HEK293T (cell line): ENCODE data around the gene GMPPA.

Experiments
- BHLHE40 ChIP-seq: fragments of 450-650 bp; IDR thresholded peaks from 2 replicates; pipeline ENCODE4 v1.6.1; 2016; ENCODE audit warnings: mild to moderate bottlenecking, moderate library complexity, borderline replicate concordance
- ELF4 ChIP-seq: fragments of 450-650 bp; IDR thresholded peaks from 2 replicates; pipeline ENCODE4 v1.6.1; 2017; ENCODE audit warnings: antibody characterized with exemption
- L3MBTL2 ChIP-seq: fragments of 450-650 bp; conservative IDR thresholded peaks from 2 replicates; pipeline ENCODE4 v1.6.1; 2016; ENCODE audit warnings: mild to moderate bottlenecking

GRCh38 chr2:219477815-219478214 lies 20.9 kb upstream of the GMPPA start:
- no peak for TF ChIP-seq L3MBTL2
- no peak for TF ChIP-seq ELF4
- no peak for TF ChIP-seq BHLHE40
